HEK293 (cell line): ENCODE results near the gene COL9A1.
"Not testable (repeated sequence)": the region's sequence is repeated elsewhere in the genome, so short reads cannot be mapped to it uniquely, and the experiment has no call there.

Source experiments
- CTCF ChIA-PET: fragments of 350-600 bp; formaldehyde crosslinking; extraction: SDS; loops from one replicate; lab custom pipeline; 2021; ENCODE audit warnings: antibody characterized with exemption; lab: Yijun Ruan, JAX
- POLR2A ChIA-PET: fragments of 300-600 bp; formaldehyde crosslinking; extraction: SDS; loops from one replicate; lab custom pipeline; 2020; ENCODE audit warnings: antibody characterized with exemption, inconsistent platforms; lab: Yijun Ruan, JAX
- H3K27ac ChIP-seq: fragments of 200-500 bp; sonication (Bioruptor generic); 2 replicates; pipeline ENCODE4 v1.5.1; 2014; ENCODE audit warnings: low read depth, low read length, control low read depth, inconsistent platforms; ENCODE audit errors: extremely low read depth
- H3K36me3 ChIP-seq, 2 experiments: fragments of 200-500 bp in 1 of 2; sonication (Bioruptor generic) in 1 of 2; 1 replicate in 1 of 2; 2 replicates in 1 of 2; pipeline ENCODE4 v1.5.1; 2014 to 2017; ENCODE audit warnings: inconsistent platforms in 2 of 2, low read length in 2 of 2; ENCODE audit not compliant: control insufficient read depth in 2 of 2, insufficient read depth in 1 of 2
- H3K4me1 ChIP-seq: fragments of 200-500 bp; sonication (Bioruptor generic); 2 replicates; pipeline ENCODE4 v1.5.1; 2014; ENCODE audit warnings: mild to moderate bottlenecking, low read length, inconsistent platforms; ENCODE audit not compliant: control insufficient read depth, insufficient read depth
- H3K4me3 ChIP-seq: 2 replicates; pipeline ENCODE4 v1.5.1; 2011; ENCODE audit warnings: low read depth, mild to moderate bottlenecking, control low read depth, low read length, moderate library complexity
- H3K9me3 ChIP-seq: fragments of 200-500 bp; sonication (Bioruptor generic); 2 replicates; pipeline ENCODE4 v1.5.1; 2014; ENCODE audit warnings: low read depth, low read length, inconsistent platforms; ENCODE audit not compliant: control insufficient read depth, insufficient read depth
- IKZF3 ChIP-seq: fragments of 450-650 bp; IDR thresholded peaks from 2 replicates; pipeline ENCODE4 v1.5.0; 2018; ENCODE audit warnings: missing biosample characterization, mild to moderate bottlenecking, missing genetic modification characterization, moderate library complexity
- KLF10 ChIP-seq: fragments of 450-650 bp; IDR thresholded peaks from 2 replicates; pipeline ENCODE4 v1.5.1; 2018; ENCODE audit warnings: missing biosample characterization, mild to moderate bottlenecking, missing genetic modification characterization
- WT1 ChIP-seq: fragments of 450-650 bp; formaldehyde crosslinking; IDR thresholded peaks from 2 replicates; pipeline ENCODE4 v1.5.1; 2016; ENCODE audit warnings: missing biosample characterization, missing genetic modification characterization
- YY1 ChIP-seq: fragments of 450-650 bp; formaldehyde crosslinking; IDR thresholded peaks from 2 replicates; pipeline ENCODE4 v1.5.1; 2018; ENCODE audit warnings: missing biosample characterization, missing genetic modification characterization
- ZNF423 ChIP-seq: fragments of 450-650 bp; formaldehyde crosslinking; IDR thresholded peaks from 2 replicates; pipeline ENCODE4 v1.5.1; 2016; ENCODE audit warnings: missing biosample characterization, missing genetic modification characterization
- ZNF555 ChIP-seq: fragments of 450-650 bp; formaldehyde crosslinking; conservative IDR thresholded peaks from 2 replicates; pipeline ENCODE4 v1.5.1; 2017; ENCODE audit warnings: missing biosample characterization, mild to moderate bottlenecking, missing genetic modification characterization, inconsistent platforms
- ZNF747 ChIP-seq: fragments of 450-650 bp; formaldehyde crosslinking; IDR thresholded peaks from 2 replicates; pipeline ENCODE4 v1.5.1; 2016; ENCODE audit warnings: missing biosample characterization, missing genetic modification characterization
- ZNF76 ChIP-seq: fragments of 450-650 bp; formaldehyde crosslinking; IDR thresholded peaks from 2 replicates; pipeline ENCODE4; 2016; ENCODE audit warnings: low read depth, missing biosample characterization, missing genetic modification characterization, borderline replicate concordance
- TF ChIP-seq, protein P1 (sequence below): fragments of 450-650 bp; formaldehyde crosslinking; IDR thresholded peaks from 2 replicates; pipeline ENCODE4 v1.5.1; 2017; ENCODE audit warnings: missing biosample characterization, missing genetic modification characterization
- TF ChIP-seq, protein P2 (sequence below): fragments of 450-650 bp; formaldehyde crosslinking; IDR thresholded peaks from 2 replicates; pipeline ENCODE4 v1.5.1; 2016; ENCODE audit warnings: missing biosample characterization, missing genetic modification characterization

COL9A1 gene

DNA sequence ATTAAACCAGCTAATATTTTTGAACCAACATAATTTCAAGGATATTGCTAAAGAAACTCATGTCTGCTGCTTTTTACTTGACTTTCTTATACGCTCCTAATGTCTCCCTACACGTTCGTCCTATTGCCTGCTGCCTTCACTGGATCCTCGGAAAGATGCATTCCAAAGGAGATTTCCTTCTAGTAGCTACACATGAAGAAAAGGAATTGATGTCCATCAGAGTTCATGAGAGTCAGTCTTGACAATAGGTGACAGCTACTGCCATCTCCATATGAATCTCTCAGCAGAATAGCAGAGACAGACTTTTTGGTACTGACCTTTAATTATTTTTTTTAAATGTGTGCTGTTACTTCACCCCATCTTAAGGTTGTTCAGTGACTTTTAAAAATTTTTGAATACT lies 24.2 kb upstream of the COL9A1 start:
- 0 out of 2 replicates have a peak, but pooled peaks cover 4% of the 10 kb centered on the region for H3K4me1 ChIP-seq
- no peak overlapping the region for H3K4me3 ChIP-seq
- ChIA-PET POLR2A (no interaction called here), CTCF (interaction anchor here (0.9 to 4.3 kb wide), 7 partner anchors 11 to 360 kb away, joined by 3 to 21 read pairs (median 3); no protein-coding TSS in a partner anchor)
- no peak overlapping the region for H3K27ac ChIP-seq
- TF ChIP-seq KLF10 (tag by site-specific recombination) (no peak), IKZF3 (tag by site-specific recombination) (no peak), ZNF747 (tag by site-specific recombination) (no peak)
- TF ChIP-seq, protein P1, sequence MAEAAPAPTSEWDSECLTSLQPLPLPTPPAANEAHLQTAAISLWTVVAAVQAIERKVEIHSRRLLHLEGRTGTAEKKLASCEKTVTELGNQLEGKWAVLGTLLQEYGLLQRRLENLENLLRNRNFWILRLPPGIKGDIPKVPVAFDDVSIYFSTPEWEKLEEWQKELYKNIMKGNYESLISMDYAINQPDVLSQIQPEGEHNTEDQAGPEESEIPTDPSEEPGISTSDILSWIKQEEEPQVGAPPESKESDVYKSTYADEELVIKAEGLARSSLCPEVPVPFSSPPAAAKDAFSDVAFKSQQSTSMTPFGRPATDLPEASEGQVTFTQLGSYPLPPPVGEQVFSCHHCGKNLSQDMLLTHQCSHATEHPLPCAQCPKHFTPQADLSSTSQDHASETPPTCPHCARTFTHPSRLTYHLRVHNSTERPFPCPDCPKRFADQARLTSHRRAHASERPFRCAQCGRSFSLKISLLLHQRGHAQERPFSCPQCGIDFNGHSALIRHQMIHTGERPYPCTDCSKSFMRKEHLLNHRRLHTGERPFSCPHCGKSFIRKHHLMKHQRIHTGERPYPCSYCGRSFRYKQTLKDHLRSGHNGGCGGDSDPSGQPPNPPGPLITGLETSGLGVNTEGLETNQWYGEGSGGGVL (tag by site-specific recombination) = no peak
- H3K36me3 ChIP-seq = no peaks in the 10 kb centered on the region
- H3K9me3 ChIP-seq = no peaks in the 10 kb centered on the region

DNA sequence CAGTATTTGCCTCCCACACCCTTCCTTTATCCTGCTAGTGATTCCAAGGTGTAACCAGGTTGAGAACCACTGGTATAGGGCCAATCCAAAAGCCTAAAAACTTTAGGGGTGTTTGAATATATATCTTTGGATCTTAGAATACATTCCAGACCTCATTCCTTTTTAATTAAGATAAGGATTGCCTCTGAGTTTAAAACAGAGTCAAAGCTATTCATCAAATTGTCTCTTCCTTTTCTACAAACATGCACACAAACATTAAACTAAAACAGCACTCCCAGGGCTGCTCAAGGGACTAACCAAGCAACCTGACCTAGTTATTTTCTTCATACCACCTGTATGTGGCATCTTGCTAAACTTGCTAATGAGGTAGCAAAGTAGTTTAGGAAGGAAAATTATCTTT lies 22.1 kb upstream of the COL9A1 start:
- no peak for TF ChIP-seq YY1
- TF ChIP-seq ZNF555 (tag by site-specific recombination) = no peak
- TF ChIP-seq, protein P2, sequence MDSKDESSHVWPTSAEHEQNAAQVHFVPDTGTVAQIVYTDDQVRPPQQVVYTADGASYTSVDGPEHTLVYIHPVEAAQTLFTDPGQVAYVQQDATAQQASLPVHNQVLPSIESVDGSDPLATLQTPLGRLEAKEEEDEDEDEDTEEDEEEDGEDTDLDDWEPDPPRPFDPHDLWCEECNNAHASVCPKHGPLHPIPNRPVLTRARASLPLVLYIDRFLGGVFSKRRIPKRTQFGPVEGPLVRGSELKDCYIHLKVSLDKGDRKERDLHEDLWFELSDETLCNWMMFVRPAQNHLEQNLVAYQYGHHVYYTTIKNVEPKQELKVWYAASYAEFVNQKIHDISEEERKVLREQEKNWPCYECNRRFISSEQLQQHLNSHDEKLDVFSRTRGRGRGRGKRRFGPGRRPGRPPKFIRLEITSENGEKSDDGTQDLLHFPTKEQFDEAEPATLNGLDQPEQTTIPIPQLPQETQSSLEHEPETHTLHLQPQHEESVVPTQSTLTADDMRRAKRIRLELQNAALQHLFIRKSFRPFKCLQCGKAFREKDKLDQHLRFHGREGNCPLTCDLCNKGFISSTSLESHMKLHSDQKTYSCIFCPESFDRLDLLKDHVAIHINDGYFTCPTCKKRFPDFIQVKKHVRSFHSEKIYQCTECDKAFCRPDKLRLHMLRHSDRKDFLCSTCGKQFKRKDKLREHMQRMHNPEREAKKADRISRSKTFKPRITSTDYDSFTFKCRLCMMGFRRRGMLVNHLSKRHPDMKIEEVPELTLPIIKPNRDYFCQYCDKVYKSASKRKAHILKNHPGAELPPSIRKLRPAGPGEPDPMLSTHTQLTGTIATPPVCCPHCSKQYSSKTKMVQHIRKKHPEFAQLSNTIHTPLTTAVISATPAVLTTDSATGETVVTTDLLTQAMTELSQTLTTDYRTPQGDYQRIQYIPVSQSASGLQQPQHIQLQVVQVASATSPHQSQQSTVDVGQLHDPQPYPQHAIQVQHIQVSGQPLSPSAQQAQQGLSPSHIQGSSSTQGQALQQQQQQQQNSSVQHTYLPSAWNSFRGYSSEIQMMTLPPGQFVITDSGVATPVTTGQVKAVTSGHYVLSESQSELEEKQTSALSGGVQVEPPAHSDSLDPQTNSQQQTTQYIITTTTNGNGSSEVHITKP (tag by site-specific recombination) = peak; percentile 88
- no peak for TF ChIP-seq ZNF423 (tag by site-specific recombination)
- POLR2A ChIA-PET = no interaction called here

DNA sequence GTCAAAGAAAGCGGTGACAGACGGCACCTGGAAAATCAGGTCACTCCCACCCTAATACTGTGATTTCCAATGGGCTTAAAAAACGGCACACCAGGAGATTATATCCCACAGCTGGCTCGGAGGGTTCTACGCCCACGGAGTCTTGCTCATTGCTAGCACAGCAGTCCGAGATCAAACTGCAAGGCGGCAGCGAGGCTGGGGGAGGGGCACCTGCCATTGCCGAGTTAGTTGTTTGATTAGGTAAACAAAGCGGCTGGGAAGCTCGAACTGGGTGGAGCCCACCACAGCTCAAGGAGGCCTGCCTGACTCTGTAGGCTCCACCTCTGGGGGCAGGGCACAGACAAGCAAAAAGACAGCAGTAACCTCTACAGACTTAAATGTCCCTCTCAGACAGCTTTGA lies 14.9 kb upstream of the COL9A1 start:
- H3K36me3 ChIP-seq, H3K9me3 ChIP-seq, POLR2A ChIA-PET, H3K27ac ChIP-seq, CTCF ChIA-PET, H3K4me1 ChIP-seq, H3K4me3 ChIP-seq: not testable (repeated sequence)

More for the DNA sequence above, 22.1 kb upstream of the COL9A1 start:
- Histone ChIP-seq H3K4me1 (0 out of 2 replicates have a peak, but pooled peaks cover 4% of the 10 kb centered on the region), H3K27ac (no peak overlapping the region), H3K36me3 (no peaks in the 10 kb centered on the region), H3K9me3 (no peaks in the 10 kb centered on the region), H3K4me3 (no peak overlapping the region)
- CTCF ChIA-PET = interaction anchor here (4.3 kb wide), 1 partner anchor 15 kb away, joined by 21 read pairs; no protein-coding TSS in a partner anchor

DNA sequence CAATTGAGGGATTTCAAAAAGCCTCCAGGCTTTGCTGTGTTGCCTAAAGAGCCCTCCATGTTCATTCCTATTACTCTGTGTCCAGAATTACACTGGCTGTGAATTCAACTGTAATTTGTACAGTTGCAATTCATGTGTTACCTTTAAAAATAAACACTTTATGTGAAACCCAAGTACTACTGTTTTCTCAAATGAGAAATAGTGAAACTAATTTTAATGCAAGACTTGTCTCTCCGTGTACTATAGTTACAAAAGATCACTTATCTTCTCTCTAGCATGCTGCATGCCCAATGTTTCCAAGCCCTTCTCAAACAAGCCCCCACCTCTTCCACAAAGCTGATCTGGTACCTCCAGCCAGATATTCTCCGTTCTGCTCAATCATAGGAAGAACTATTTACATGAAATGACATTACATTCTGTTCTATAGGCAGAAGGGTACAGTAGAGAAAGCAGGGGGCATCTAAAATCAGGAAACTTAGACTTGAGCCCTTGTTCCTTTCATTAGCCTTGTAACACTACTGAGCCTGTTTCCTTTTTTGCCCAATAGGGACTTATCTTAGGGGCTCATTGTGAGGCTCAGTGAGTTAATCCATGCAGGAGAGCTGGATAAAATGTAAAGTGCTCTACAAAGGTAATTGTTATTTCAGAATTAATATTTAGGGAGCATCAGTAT lies 12.3 kb upstream of the COL9A1 start:
- no peaks in the 10 kb centered on the region for H3K9me3 ChIP-seq
- no peak overlapping the region for H3K27ac ChIP-seq
- H3K4me1 ChIP-seq = peaks cover 6% of the 10 kb centered on the region; the same call in 1 of the 2 replicates
- TF ChIP-seq WT1 (tag by site-specific recombination) (no peak), ZNF76 (tag by site-specific recombination) (no peak)
- CTCF ChIA-PET = interaction anchor here (0.6 to 9.4 kb wide), 2 partner anchors 53 to 238 kb away, joined by 3 to 368 read pairs; no protein-coding TSS in a partner anchor
- H3K4me3 ChIP-seq = no peak overlapping the region
- no peaks in the 10 kb centered on the region for H3K36me3 ChIP-seq
- POLR2A ChIA-PET = no interaction called here
